Osteoblast (primary cell): ENCODE results near the gene SEMA6C. TPM values are rescaled to one million over a fixed set of nuclear protein-coding genes. Genes with fewer than 3 reads are reported as not detected.

Experiments used
- DNase-seq: peaks from one replicate; pipeline ENCODE4 v3.0.0; 2011; ENCODE audit warnings: low spot score, mixed read lengths; ENCODE audit not compliant: insufficient read length; ENCODE audit errors: missing footprints
- H2AFZ ChIP-seq: 2 replicates; pipeline ENCODE4 v1.6.0; 2011; ENCODE audit warnings: mild to moderate bottlenecking, low read length
- H3K27ac ChIP-seq: 2 replicates; pipeline ENCODE4 v1.5.1; 2011; ENCODE audit warnings: mild to moderate bottlenecking, low read depth, low read length, moderate library complexity
- H3K27me3 ChIP-seq: 2 replicates; pipeline ENCODE4 v1.6.0; 2012; ENCODE audit warnings: mild to moderate bottlenecking, control low read depth, inconsistent platforms, low read length, moderate library complexity; ENCODE audit not compliant: insufficient read depth
- H3K36me3 ChIP-seq: 2 replicates; pipeline ENCODE4 v1.5.1; 2011; ENCODE audit warnings: mild to moderate bottlenecking, low read length, control low read depth, moderate library complexity; ENCODE audit not compliant: insufficient read depth
- H3K4me1 ChIP-seq: 2 replicates; pipeline ENCODE4 v1.5.1; 2011; ENCODE audit warnings: mild to moderate bottlenecking, low read length, control low read depth, moderate library complexity; ENCODE audit not compliant: insufficient read depth
- H3K4me2 ChIP-seq: 2 replicates; pipeline ENCODE4 v1.6.0; 2011; ENCODE audit warnings: mild to moderate bottlenecking, low read length; ENCODE audit not compliant: insufficient read depth
- H3K4me3 ChIP-seq: fragments of 200-600 bp; sonication (generic); 3 replicates; pipeline ENCODE4 v1.5.1; 2012; ENCODE audit warnings: mild to moderate bottlenecking, low read length, inconsistent platforms; ENCODE audit not compliant: insufficient read depth
- H3K79me2 ChIP-seq: 2 replicates; pipeline ENCODE4 v1.6.0; 2012; ENCODE audit warnings: mild to moderate bottlenecking, low read length, control low read depth, inconsistent platforms; ENCODE audit not compliant: insufficient read depth
- H3K9me3 ChIP-seq: 2 replicates; pipeline ENCODE4 v1.5.1; 2011; ENCODE audit warnings: low read depth, low read length, control low read depth
- H4K20me1 ChIP-seq: 2 replicates; pipeline ENCODE4 v1.6.0; 2012; ENCODE audit warnings: mild to moderate bottlenecking, low read length, control low read depth; ENCODE audit not compliant: insufficient read depth
- CTCF ChIP-seq: IDR thresholded peaks from 2 replicates; pipeline ENCODE4 v1.5.1; 2011; ENCODE audit warnings: mild to moderate bottlenecking, low read depth, low read length, moderate library complexity; ENCODE audit errors: extremely low read depth
- total RNA-seq: library from RNA; depleted of rRNA; stranded (reverse); fragments of >200 nt; gene quantifications from 2 replicates; pipeline ENCODE4 v1.2.3, GENCODE V29; 2012

The SEMA6C gene
- total RNA-seq, 1 donor: 2.2 TPM

GRCh38 chr1:151158326-151158725, 11.9 kb upstream of the SEMA6C start:
- H3K36me3 ChIP-seq: peaks cover 32% of the 10 kb centered on the region
- H3K4me1 ChIP-seq: no peaks in the 10 kb centered on the region
- TF ChIP-seq CTCF: no peak
- H4K20me1 ChIP-seq: no peaks in the 10 kb centered on the region
- H3K79me2 ChIP-seq: no peaks in the 10 kb centered on the region
- H3K27ac ChIP-seq: no peak overlapping the region
- no peak overlapping the region for H3K4me2 ChIP-seq
- peak; percentile 23 for DNase-seq
- no peaks in the 10 kb centered on the region for H3K27me3 ChIP-seq
- no peak overlapping the region for H3K4me3 ChIP-seq
- H2AFZ ChIP-seq: no peak overlapping the region
- no peaks in the 10 kb centered on the region for H3K9me3 ChIP-seq

- H3K4me3 ChIP-seq: no peak overlapping the region
- TF ChIP-seq CTCF: no peak
- H3K27me3 ChIP-seq: no peaks in the 10 kb centered on the region
- peaks cover 32% of the 10 kb centered on the region for H3K36me3 ChIP-seq
- H3K4me1 ChIP-seq: no peaks in the 10 kb centered on the region
- no peak overlapping the region for H2AFZ ChIP-seq
- no peaks in the 10 kb centered on the region for H4K20me1 ChIP-seq
- no peak for DNase-seq
- no peaks in the 10 kb centered on the region for H3K9me3 ChIP-seq
- no peaks in the 10 kb centered on the region for H3K79me2 ChIP-seq
- no peak overlapping the region for H3K27ac ChIP-seq
- H3K4me2 ChIP-seq: no peak overlapping the region
Measured at GRCh38 chr1:151157067-151157531, 10.7 kb upstream of the SEMA6C start.

- no peaks in the 10 kb centered on the region for H3K9me3 ChIP-seq
- no peak within 1 kb of the TSS for H3K4me3 ChIP-seq
- TF ChIP-seq CTCF: no peak
- peaks cover 29% of the 10 kb centered on the region for H3K36me3 ChIP-seq
- no peaks in the 10 kb centered on the region for H4K20me1 ChIP-seq
- H3K4me1 ChIP-seq: no peaks in the 10 kb centered on the region
- no peak for DNase-seq
- no peaks in the 10 kb centered on the region for H3K27me3 ChIP-seq
- H3K79me2 ChIP-seq: no peaks in the 10 kb centered on the region
- H3K27ac ChIP-seq: no peak within 1 kb of the TSS
- H3K4me2 ChIP-seq: no peak within 1 kb of the TSS
- H2AFZ ChIP-seq: no peak within 1 kb of the TSS
Measured at GRCh38 chr1:151156515-151156819, 10.0 kb upstream of the SEMA6C start, which contains the start of gene TNFAIP8L2. Gene TNFAIP8L2, plus strand, starts transcription at chr1:151156649. Its CDS starts 2,049 bp downstream, at chr1:151158698.

GRCh38 chr1:151147665-151148064, 1.2 kb upstream of the SEMA6C start:
- H4K20me1 ChIP-seq: peaks cover 2% of the 10 kb centered on the region
- H3K9me3 ChIP-seq: no peaks in the 10 kb centered on the region
- no peak for TF ChIP-seq CTCF
- DNase-seq: no peak
- H2AFZ ChIP-seq: no peak overlapping the region
- H3K27me3 ChIP-seq: peaks cover 11% of the 10 kb centered on the region
- H3K27ac ChIP-seq: peak overlapping the region; percentile 58
- no peak overlapping the region for H3K4me2 ChIP-seq
- H3K36me3 ChIP-seq: no peaks in the 10 kb centered on the region
- no peak overlapping the region for H3K4me3 ChIP-seq
- H3K4me1 ChIP-seq: peaks cover 16% of the 10 kb centered on the region
- no peaks in the 10 kb centered on the region for H3K79me2 ChIP-seq
